ENCODE results near the gene CWC15.
"Not testable (repeated sequence)": the region's sequence is repeated elsewhere in the genome, so short reads cannot be mapped to it uniquely, and the experiment has no call there.

The CWC15 gene

GRCh38 chr11:94973099-94973968, at the start of gene CWC15, which contains the start of gene KDM4D:
Gene CWC15 (minus strand): TSS chr11:94973556. CDS start chr11:94972185, 1,371 bp downstream.
Gene KDM4D (plus strand): TSS chr11:94973709. CDS start chr11:94997373, 23,664 bp downstream.
- FAIRE-seq = peak; percentile 94

GRCh38 chr11:95021468-95021867, 48.1 kb upstream of the CWC15 start:
- FAIRE-seq = not testable (repeated sequence)

DNA sequence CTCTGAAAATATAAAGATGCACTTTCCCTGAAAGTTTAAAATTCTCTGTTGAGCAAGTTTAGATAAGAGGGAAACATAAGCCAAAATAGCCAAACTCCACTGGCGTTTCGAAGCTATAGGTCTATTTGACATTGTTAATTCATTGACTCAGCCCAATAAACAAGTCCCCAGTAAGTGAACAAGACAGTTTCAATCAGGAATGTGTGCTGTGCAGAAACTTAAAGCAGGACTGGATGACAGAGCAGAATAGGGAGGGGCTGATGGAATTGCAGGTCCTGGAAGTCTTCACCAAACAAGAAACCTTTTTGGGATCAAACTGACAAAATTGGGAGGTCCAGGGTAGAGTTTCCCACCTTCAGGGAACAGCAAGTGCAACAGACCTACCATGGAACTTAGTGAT, 42.8 kb upstream of the CWC15 start:
- no peak for FAIRE-seq

DNA sequence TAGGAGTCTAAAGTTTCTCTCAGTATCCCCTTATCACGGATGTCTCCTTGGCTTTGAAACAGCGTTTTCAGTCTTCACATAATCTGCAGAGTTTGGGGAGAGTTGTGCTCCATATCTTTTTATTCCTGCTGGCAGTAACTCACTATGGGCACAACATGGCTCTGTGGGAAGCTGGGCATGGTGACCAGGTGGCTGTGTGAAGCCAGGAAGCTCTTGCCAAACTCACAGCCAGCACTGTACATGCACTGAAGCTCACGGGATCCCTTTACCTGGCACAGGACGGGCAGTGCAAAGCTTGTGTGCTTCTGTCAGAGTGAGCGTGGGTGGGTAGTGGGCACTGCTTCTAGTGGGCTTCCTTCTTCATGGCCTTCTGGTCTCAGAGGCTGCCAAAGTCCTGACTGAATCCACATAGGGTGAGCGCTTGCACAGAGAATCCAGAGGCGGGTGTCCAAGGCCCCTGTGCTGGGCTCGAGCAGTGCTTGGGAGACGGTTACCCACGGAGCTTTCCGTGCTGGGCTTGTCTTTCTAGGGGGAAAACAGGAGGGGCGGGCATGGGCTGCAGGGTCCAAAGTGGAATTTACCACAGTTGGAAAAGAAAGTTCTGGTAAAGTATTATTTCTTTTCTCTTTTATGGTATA, 40.9 kb upstream of the CWC15 start:
- no peak for FAIRE-seq

DNA sequence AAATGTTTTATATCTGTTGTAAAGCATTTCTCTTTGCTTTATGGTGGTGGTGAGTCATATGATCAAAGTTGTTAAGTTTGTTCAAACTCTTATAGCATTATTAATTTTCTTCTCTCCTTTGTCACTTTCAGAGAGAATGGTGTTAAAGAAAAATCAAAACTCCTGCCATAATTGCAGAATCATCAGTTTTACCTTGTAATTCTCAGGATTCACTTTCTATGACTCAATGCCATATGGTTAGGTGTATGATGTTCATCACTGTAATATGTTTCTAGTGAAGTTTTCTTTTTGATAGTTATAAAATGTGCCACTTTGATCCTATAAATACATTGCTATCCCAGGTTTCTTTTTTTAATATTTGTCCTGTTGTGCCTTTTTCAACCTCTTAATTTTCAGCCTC, 38.0 kb upstream of the CWC15 start:
- no peak for FAIRE-seq

DNA sequence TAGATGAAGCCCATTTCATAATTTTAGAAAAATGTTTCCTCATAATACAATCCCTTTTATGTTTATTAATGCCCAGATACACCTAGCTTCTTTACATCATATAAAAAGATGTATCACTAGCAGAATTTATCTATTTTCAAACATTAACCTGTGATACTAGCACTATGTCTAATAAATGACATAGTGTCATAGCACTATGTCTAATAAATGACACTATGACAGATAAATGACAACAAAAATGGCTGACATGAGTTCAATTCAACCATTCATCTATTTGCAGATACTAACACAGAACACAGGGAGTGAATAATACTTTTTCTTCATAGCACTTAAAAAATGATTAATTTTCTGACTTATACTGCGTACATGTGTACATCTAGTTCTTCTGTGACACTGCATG, 32.3 kb upstream of the CWC15 start:
- FAIRE-seq = no peak

- no peak for FAIRE-seq
These were observed 30.4 kb upstream of the CWC15 start for GRCh38 chr11:95003716-95004115.

DNA sequence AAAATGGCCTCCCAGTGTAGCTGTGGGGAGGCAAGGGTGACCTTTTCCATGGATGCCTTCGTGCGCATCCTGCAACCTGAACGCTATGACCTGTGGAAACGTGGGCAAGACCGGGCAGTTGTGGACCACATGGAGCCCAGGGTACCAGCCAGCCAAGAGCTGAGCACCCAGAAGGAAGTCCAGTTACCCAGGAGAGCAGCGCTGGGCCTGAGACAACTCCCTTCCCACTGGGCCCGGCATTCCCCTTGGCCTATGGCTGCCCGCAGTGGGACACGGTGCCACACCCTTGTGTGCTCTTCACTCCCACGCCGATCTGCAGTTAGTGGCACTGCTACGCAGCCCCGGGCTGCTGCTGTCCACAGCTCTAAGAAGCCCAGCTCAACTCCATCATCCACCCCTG, 24.9 kb upstream of the CWC15 start:
- FAIRE-seq = no peak

DNA sequence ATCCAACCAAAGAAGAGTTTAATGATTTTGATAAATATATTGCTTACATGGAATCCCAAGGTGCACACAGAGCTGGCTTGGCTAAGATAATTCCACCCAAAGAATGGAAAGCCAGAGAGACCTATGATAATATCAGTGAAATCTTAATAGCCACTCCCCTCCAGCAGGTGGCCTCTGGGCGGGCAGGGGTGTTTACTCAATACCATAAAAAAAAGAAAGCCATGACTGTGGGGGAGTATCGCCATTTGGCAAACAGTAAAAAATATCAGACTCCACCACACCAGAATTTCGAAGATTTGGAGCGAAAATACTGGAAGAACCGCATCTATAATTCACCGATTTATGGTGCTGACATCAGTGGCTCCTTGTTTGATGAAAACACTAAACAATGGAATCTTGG, 24.1 kb upstream of the CWC15 start:
- no peak for FAIRE-seq

- no peak for FAIRE-seq
These were observed 20.1 kb upstream of the CWC15 start for GRCh38 chr11:94993400-94993943.

DNA sequence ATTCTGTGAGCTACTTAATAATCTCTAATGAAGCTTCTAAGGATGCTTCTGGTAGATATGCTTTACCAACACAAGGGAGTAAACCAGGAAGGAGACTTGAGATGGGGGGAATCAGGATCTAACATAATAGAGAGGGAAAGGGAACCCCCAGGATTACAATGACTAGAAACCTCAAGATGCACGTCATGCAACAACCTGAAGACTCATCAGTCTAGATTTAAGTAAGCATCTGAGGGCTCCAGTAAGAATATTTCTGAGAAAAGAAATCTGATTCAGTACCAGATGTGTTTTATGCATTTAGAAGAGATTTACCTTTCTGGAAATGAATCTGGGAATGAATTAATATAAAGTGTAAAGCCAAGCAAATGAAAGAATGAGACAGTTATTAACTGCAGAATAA, 15.4 kb upstream of the CWC15 start:
- no peak for FAIRE-seq

GRCh38 chr11:94987378-94987777, 14.0 kb upstream of the CWC15 start:
- no peak for FAIRE-seq

- FAIRE-seq = no peak
These were observed 2.2 kb upstream of the CWC15 start for GRCh38 chr11:94975599-94975998.

- FAIRE-seq = no peak
These were observed 822 bp upstream of the CWC15 start for GRCh38 chr11:94974178-94974577.

- FAIRE-seq = no peak
These were observed 657 bp downstream of the CWC15 start for GRCh38 chr11:94972700-94973098.

DNA sequence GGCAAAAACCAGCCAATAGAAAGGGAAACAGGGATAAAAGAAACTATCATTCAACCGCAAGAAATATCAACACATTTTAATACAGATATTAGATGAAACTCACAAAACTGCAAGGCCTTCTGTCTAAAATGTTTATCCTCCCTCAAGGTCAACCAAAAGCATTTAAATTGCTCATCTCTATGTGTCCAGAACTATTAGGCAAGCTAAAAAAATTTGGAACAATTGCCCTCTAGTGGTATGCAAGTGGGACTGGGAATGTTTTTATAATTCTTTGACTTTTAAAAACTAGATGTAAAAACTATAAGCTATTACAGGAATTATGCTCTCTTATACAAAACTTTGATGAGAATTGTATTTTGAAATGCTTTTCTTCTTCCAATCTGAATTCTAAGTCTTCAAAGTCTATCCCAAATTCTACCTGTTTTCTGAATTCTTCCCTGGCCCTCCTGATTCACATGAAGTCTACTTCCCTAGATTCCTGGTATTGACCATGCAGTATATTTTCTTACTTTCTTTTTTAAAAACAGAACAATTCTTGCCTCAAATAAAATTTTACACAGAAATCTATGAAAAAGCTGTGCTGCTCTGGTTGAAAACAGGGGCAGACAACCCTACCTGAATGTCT, 4.9 kb downstream of the CWC15 start:
- peak; percentile 81 for FAIRE-seq

DNA sequence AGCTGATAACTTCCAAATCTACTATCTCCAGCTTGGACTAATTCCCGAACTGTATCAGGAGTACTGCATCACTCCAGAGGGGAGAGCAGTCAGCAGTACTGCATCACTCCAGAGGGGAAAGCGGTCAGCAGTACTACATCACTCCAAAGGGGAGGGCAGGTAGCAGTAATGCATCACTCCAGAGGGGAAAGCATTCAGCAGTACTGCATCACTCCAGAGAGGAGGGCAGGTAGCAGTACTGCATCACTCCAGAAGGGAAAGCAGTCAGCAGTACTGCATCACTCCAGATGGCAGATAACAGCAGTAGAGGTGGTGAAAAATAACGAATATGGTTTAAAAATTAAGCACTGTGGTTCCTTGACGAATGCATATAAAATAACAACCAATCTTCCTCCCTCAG, 8.4 kb downstream of the CWC15 start:
- no peak for FAIRE-seq

DNA sequence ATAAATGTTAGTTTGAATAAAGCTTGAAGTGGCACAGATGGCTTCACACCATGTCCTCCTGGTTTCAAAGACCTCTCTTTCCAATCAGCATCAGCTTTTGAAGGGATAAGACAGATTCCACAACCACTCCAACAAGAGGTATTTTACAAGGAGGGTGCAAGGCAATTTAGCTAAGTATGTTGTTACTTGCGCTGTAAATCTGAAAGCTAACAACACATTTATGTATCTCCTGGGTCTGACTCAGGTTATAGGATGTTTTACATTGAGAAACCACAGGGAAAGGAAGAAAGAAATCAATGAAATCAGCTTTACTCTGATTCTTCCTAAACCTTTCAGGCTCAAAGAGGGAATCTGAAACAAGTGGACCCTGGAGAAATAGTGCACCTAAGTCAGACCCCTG, 12.1 kb downstream of the CWC15 start:
- FAIRE-seq = no peak

DNA sequence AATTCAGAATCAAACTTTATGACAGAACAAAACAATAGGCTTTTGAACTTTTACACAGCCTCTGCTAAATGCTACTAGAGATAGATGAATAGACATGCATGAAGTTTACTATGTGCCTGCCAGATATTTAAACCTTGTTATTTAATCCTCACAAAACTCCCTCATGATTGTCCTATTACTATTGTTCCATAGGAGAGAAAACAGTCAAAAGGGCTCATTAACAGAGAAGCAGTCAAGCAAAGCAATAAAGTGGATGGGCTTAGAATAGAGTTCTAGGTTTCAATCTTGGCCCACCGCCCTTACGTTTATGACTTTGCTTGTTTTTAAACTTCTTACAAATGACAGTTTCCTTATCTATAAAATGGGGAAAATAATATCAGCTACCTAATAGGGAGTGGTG, 12.9 kb downstream of the CWC15 start:
- no peak for FAIRE-seq

DNA sequence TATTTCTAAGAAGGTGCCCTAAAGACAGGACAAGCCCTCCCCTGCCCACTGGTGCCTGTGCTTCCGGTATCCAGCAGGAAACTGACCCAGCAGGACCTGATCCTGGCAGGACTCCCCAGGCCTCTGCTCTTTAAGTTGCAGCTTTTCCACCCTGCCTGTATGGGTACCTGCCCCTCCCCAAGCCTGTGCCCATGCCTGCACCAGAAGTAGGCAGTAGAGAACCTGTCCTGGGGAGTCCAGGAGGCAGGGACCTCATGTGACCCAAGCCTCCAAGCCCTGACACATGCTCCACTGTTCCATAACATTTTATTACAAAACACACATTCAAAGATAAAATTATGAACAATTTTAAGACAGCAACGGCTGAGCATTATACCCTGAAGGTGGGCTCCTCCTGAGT, 14.2 kb downstream of the CWC15 start:
- FAIRE-seq = no peak

GRCh38 chr11:94958121-94958696, 15.1 kb downstream of the CWC15 start:
- FAIRE-seq = no peak

- no peak for FAIRE-seq
These were observed 16.4 kb downstream of the CWC15 start for GRCh38 chr11:94956963-94957362.

- FAIRE-seq = no peak
These were observed 18.6 kb downstream of the CWC15 start for GRCh38 chr11:94954753-94955152.
